DOHH2 (cell line): Measurements from ENCODE around the gene SIK3.

Experiments
- H3F3A ChIP-seq: fragments of 200-600 bp; sonication (generic), shearing (Covaris generic); 2 replicates; pipeline ENCODE4 v1.6.0; 2016; ENCODE audit warnings: antibody characterized with exemption, mild to moderate bottlenecking; ENCODE audit not compliant: control insufficient read depth, insufficient read depth
- H3K27ac ChIP-seq: fragments of 200-600 bp; sonication (generic); 2 replicates; pipeline ENCODE4 v1.5.1; 2014; ENCODE audit warnings: low read depth, mild to moderate bottlenecking, low read length, moderate library complexity
- H3K27me3 ChIP-seq: fragments of 200-600 bp; sonication (generic); 2 replicates; pipeline ENCODE4 v1.6.1; 2014; ENCODE audit warnings: mild to moderate bottlenecking, low read length, mixed read lengths; ENCODE audit not compliant: control insufficient read depth
- H3K36me3 ChIP-seq: fragments of 200-600 bp; sonication (generic); 2 replicates; pipeline ENCODE4 v1.6.1; 2014; ENCODE audit warnings: mild to moderate bottlenecking, low read length, moderate library complexity, mixed read lengths; ENCODE audit not compliant: control insufficient read depth
- H3K4me1 ChIP-seq: fragments of 200-600 bp; sonication (generic); 2 replicates; pipeline ENCODE4 v1.6.1; 2014; ENCODE audit warnings: mild to moderate bottlenecking, low read length, mixed read lengths; ENCODE audit not compliant: control insufficient read depth
- H3K4me2 ChIP-seq: fragments of 200-600 bp; sonication (generic); 2 replicates; pipeline ENCODE4 v1.6.0; 2014; ENCODE audit warnings: mild to moderate bottlenecking, low read length, moderate library complexity
- H3K4me3 ChIP-seq: fragments of 200-600 bp; sonication (generic); 2 replicates; pipeline ENCODE4 v1.5.1; 2014; ENCODE audit warnings: mild to moderate bottlenecking, low read length, mixed read lengths
- H3K79me2 ChIP-seq: fragments of 200-600 bp; sonication (generic); 2 replicates; pipeline ENCODE4 v1.6.1; 2014; ENCODE audit warnings: mild to moderate bottlenecking, low read length, mixed read lengths; ENCODE audit not compliant: control insufficient read depth
- H3K9me2 ChIP-seq: fragments of 200-600 bp; sonication (generic); replicated peaks from 2 replicates; pipeline ENCODE4 v1.6.1; 2014; ENCODE audit warnings: mild to moderate bottlenecking, low read length, mixed read lengths; ENCODE audit not compliant: control insufficient read depth
- H3K9me3 ChIP-seq: fragments of 200-600 bp; sonication (generic); 2 replicates; pipeline ENCODE4 v1.6.1; 2014; ENCODE audit warnings: antibody characterized with exemption, low read length, mixed read lengths; ENCODE audit not compliant: control insufficient read depth, insufficient read depth
- H4K20me1 ChIP-seq: fragments of 200-600 bp; sonication (generic); 2 replicates; pipeline ENCODE4 v1.6.0; 2014; ENCODE audit warnings: low read depth, mild to moderate bottlenecking, antibody characterized with exemption, low read length, moderate library complexity; ENCODE audit not compliant: control insufficient read depth, insufficient read depth
- EZH2phosphoT487 ChIP-seq: fragments of 200-600 bp; sonication (generic); IDR thresholded peaks from 2 replicates; pipeline ENCODE4 v1.6.1; 2017; ENCODE audit warnings: borderline replicate concordance, mild to moderate bottlenecking, antibody characterized with exemption, low read length, moderate library complexity, mixed read lengths
- TF ChIP-seq, protein P1 (sequence below): fragments of 200-600 bp; sonication (generic); IDR thresholded peaks from one replicate; pipeline ENCODE4 v1.5.1; 2014; ENCODE audit warnings: antibody characterized with exemption, mild to moderate bottlenecking, low read depth, low read length; ENCODE audit not compliant: poor library complexity, severe bottlenecking

SIK3 gene

GRCh38 chr11:116888884-116889549 lies 209.2 kb downstream of the SIK3 start:
- H3F3A ChIP-seq: no peaks in the 10 kb centered on the region
- no peaks in the 10 kb centered on the region for H3K9me2 ChIP-seq
- no peak overlapping the region for H3K27ac ChIP-seq
- TF ChIP-seq, protein P1, sequence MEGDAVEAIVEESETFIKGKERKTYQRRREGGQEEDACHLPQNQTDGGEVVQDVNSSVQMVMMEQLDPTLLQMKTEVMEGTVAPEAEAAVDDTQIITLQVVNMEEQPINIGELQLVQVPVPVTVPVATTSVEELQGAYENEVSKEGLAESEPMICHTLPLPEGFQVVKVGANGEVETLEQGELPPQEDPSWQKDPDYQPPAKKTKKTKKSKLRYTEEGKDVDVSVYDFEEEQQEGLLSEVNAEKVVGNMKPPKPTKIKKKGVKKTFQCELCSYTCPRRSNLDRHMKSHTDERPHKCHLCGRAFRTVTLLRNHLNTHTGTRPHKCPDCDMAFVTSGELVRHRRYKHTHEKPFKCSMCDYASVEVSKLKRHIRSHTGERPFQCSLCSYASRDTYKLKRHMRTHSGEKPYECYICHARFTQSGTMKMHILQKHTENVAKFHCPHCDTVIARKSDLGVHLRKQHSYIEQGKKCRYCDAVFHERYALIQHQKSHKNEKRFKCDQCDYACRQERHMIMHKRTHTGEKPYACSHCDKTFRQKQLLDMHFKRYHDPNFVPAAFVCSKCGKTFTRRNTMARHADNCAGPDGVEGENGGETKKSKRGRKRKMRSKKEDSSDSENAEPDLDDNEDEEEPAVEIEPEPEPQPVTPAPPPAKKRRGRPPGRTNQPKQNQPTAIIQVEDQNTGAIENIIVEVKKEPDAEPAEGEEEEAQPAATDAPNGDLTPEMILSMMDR: no peak
- no peak for TF ChIP-seq EZH2phosphoT487
- H3K4me3 ChIP-seq: no peak overlapping the region
- 0 out of 2 replicates have a peak, but pooled peaks cover 4% of the 10 kb centered on the region for H3K36me3 ChIP-seq
- H3K9me3 ChIP-seq: no peaks in the 10 kb centered on the region
- H3K27me3 ChIP-seq: no peaks in the 10 kb centered on the region
- H3K4me1 ChIP-seq: peaks cover 7% of the 10 kb centered on the region
- no peak overlapping the region for H3K4me2 ChIP-seq
- no peaks in the 10 kb centered on the region for H3K79me2 ChIP-seq
- no peaks in the 10 kb centered on the region for H4K20me1 ChIP-seq

DNA sequence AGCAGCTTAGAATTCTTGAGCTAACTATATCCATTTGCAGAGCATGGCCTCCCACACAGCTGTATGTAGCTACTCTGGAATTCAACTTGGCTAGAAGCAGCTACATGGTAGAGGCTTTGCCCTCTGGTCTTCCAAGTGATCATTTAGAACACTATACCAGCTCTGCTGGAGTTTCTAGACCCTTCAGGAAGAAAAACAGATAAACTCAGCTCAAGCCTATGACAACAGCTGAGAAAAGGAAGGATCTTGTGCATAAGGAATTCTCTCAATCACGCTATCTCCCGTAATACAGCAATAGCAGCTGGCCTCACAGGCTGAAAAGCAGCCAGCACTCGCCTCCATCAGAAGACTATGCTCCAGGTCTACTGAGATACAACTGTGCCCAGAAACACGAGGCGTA lies 210.2 kb downstream of the SIK3 start:
- Histone ChIP-seq H3K9me3 (no peaks in the 10 kb centered on the region), H3K4me2 (no peak overlapping the region), H3K79me2 (no peaks in the 10 kb centered on the region), H3K36me3 (0 out of 2 replicates have a peak, but pooled peaks cover 4% of the 10 kb centered on the region), H3K4me3 (no peak overlapping the region), H3K4me1 (peaks cover 7% of the 10 kb centered on the region), H3K9me2 (no peaks in the 10 kb centered on the region), H3K27me3 (no peaks in the 10 kb centered on the region), H3F3A (no peaks in the 10 kb centered on the region), H3K27ac (no peak overlapping the region), H4K20me1 (no peaks in the 10 kb centered on the region)
- no peak for TF ChIP-seq EZH2phosphoT487
- TF ChIP-seq, protein P1: no peak

- Histone ChIP-seq H3F3A (no peaks in the 10 kb centered on the region; the same call in 1 of the 2 replicates), H3K27ac (no peak overlapping the region), H3K36me3 (0 out of 2 replicates have a peak, but pooled peaks cover 4% of the 10 kb centered on the region), H3K4me1 (peaks cover 7% of the 10 kb centered on the region), H4K20me1 (no peaks in the 10 kb centered on the region), H3K4me3 (no peak overlapping the region), H3K79me2 (no peaks in the 10 kb centered on the region), H3K9me3 (no peaks in the 10 kb centered on the region), H3K9me2 (no peaks in the 10 kb centered on the region), H3K27me3 (no peaks in the 10 kb centered on the region), H3K4me2 (no peak overlapping the region)
- TF ChIP-seq, protein P1: no peak
- no peak for TF ChIP-seq EZH2phosphoT487
Observed at GRCh38 chr11:116885951-116886655, 212.1 kb downstream of the SIK3 start.
